Activated naive CD8-positive, alpha-beta T cell treated with anti-CD3 and anti-CD28 coated beads for 36 hours (primary cell): ENCODE data around the gene HBD. TPM values are rescaled to one million over a fixed set of nuclear protein-coding genes. Genes with fewer than 3 reads are reported as not detected.

Experiments used
- DNase-seq: peaks from one replicate; pipeline ENCODE4 v3.0.0; 2021
- H3K27ac Mint-ChIP-seq: one replicate; pipeline ENCODE4 v1.8.0; 2022; ENCODE audit warnings: mild to moderate bottlenecking, moderate library complexity, mixed read lengths
- H3K27me3 Mint-ChIP-seq: one replicate; pipeline ENCODE4 v1.8.0; 2022; ENCODE audit warnings: mild to moderate bottlenecking, mixed read lengths
- H3K36me3 Mint-ChIP-seq: one replicate; pipeline ENCODE4 v1.8.0; 2021; ENCODE audit warnings: mild to moderate bottlenecking, mixed read lengths
- H3K4me1 Mint-ChIP-seq: one replicate; pipeline ENCODE4 v1.8.0; 2021; ENCODE audit warnings: mixed read lengths
- H3K4me3 Mint-ChIP-seq: one replicate; pipeline ENCODE4 v1.8.0; 2022; ENCODE audit warnings: mild to moderate bottlenecking, moderate library complexity, mixed read lengths
- H3K9me3 Mint-ChIP-seq: one replicate; pipeline ENCODE4 v1.8.0; 2022; ENCODE audit warnings: mixed read lengths
- total RNA-seq, 2 experiments: library from RNA; stranded (reverse); gene quantifications; one replicate each; pipeline ENCODE4 v1.2.3, GENCODE V29; 2021

HBD gene
- total RNA-seq, result not detected

DNA sequence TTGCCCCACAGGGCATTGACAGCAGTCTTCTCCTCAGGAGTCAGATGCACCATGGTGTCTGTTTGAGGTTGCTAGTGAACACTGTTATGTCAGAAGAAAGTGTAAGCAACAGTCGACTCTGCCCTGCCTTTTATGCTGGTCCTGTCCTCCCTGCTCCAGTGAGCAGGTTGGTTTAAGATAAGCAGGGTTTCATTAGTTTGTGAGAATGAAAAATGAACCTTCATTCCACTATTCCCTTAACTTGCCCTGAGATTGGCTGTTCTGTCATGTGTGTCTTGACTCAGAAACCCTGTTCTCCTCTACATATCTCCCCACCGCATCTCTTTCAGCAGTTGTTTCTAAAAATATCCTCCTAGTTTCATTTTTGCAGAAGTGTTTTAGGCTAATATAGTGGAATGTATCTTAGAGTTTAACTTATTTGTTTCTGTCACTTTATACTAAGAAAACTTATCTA is at the start of gene HBD:
Gene HBD (minus strand): TSS at position 103 of the 454 bp plus-strand sequence. CDS start 50 bp downstream, at position 53.
- H3K9me3 Mint-ChIP-seq, result no peaks in the 10 kb centered on the region
- DNase-seq, result no peak
- peaks cover 18% of the 10 kb centered on the region for H3K27me3 Mint-ChIP-seq
- H3K27ac Mint-ChIP-seq, result no peak within 1 kb of the TSS
- H3K4me1 Mint-ChIP-seq, result no peaks in the 10 kb centered on the region
- no peaks in the 10 kb centered on the region for H3K36me3 Mint-ChIP-seq
- no peak within 1 kb of the TSS for H3K4me3 Mint-ChIP-seq

DNA sequence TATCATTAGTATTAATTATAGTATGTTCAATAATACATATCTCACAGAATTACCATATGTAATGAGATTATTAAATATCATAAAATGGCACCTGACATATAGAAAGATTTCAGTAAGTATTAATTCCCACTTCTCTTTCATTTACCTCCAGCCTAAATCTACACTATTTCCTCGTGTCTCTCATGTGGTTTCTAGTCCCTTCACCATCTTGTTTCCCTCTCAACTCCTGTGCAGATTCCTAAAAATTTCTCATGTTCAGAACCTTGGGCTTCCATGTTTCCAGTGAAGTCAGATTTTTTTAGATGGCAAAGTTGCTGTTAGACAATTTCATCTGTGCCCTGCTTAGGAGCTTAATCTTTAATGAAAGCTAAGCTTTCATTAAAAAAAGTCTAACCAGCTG is 49.6 kb upstream of the HBD start:
- H3K9me3 Mint-ChIP-seq, result no peaks in the 10 kb centered on the region
- H3K27me3 Mint-ChIP-seq, result no peaks in the 10 kb centered on the region
- H3K36me3 Mint-ChIP-seq, result no peaks in the 10 kb centered on the region
- H3K27ac Mint-ChIP-seq, result no peak overlapping the region
- no peaks in the 10 kb centered on the region for H3K4me1 Mint-ChIP-seq
- no peak for DNase-seq
- H3K4me3 Mint-ChIP-seq, result no peak overlapping the region

DNA sequence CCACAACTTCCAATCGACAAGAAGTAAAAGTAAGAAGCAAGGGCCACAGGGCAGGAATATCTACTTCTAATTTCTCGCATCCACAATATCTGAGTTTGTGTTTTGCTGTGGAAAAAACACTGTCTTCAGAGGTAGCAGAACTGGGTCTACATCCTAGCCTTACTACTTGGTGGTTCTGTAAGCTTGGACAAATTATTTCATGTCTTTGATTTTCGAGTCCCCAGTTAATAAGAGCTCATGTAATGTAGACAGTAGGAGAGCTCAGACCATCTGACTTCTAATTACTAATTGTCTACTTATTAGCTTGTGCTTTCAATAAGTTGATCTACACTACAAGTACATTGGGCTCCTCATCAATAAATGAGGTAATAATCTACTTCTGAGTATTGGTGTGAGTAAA is 48.8 kb upstream of the HBD start:
- Mint-ChIP-seq H3K4me1 (no peaks in the 10 kb centered on the region), H3K27ac (no peak overlapping the region), H3K27me3 (no peaks in the 10 kb centered on the region), H3K4me3 (no peak overlapping the region), H3K36me3 (no peaks in the 10 kb centered on the region), H3K9me3 (no peaks in the 10 kb centered on the region)
- DNase-seq, result no peak

DNA sequence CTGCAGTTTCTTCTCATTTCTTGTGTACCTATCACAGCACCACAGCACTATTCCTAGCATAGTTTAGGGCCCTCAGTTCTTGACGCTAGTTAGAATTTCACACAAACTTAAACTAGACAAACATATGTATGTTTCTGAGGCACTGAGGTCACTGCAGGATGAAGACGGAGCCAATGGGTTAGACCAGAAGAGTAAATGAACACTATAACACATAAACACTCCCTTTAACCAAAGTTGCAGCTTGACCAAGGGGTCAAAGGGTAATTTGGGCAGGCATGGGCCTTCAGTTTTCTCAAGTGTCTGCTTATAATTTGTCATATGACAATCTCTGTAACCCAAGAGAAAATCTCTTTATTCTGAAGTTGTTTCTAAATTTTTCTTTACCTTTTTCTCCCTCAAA is 48.3 kb upstream of the HBD start:
- H3K9me3 Mint-ChIP-seq, result no peaks in the 10 kb centered on the region
- H3K27me3 Mint-ChIP-seq, result no peaks in the 10 kb centered on the region
- no peak for DNase-seq
- H3K4me3 Mint-ChIP-seq, result no peak overlapping the region
- H3K4me1 Mint-ChIP-seq, result no peaks in the 10 kb centered on the region
- no peak overlapping the region for H3K27ac Mint-ChIP-seq
- H3K36me3 Mint-ChIP-seq, result no peaks in the 10 kb centered on the region

DNA sequence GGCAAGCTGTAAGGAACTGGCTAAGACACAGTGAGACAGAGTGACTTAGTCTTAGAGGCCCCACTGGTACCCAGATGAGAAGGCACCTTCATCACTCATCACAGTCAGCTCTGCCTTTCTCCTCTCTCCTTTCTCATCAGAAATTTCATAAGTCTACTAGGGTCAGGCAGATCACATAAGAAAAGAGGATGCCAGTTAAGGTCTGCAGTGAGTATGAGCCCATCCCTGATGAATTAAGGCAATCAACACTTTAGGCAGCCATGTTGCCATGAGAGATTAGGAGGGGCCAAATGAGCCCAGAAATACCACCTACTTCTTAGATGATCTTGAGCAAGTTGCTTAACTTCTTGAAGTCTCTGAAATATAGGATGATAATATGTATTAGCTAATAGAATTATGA is 47.3 kb upstream of the HBD start:
- Mint-ChIP-seq H3K9me3 (no peaks in the 10 kb centered on the region), H3K4me3 (no peak overlapping the region), H3K4me1 (no peaks in the 10 kb centered on the region), H3K36me3 (no peaks in the 10 kb centered on the region), H3K27me3 (no peaks in the 10 kb centered on the region), H3K27ac (no peak overlapping the region)
- no peak for DNase-seq

DNA sequence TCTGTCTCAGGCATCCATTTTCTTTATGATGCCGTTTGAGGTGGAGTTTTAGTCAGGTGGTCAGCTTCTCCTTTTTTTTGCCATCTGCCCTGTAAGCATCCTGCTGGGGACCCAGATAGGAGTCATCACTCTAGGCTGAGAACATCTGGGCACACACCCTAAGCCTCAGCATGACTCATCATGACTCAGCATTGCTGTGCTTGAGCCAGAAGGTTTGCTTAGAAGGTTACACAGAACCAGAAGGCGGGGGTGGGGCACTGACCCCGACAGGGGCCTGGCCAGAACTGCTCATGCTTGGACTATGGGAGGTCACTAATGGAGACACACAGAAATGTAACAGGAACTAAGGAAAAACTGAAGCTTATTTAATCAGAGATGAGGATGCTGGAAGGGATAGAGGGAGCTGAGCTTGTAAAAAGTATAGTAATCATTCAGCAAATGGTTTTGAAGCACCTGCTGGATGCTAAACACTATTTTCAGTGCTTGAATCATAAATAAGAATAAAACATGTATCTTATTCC is 46.4 kb upstream of the HBD start:
- Mint-ChIP-seq H3K36me3 (no peaks in the 10 kb centered on the region), H3K9me3 (no peaks in the 10 kb centered on the region), H3K27ac (no peak overlapping the region), H3K4me3 (no peak overlapping the region), H3K4me1 (no peaks in the 10 kb centered on the region), H3K27me3 (no peaks in the 10 kb centered on the region)
- no peak for DNase-seq

DNA sequence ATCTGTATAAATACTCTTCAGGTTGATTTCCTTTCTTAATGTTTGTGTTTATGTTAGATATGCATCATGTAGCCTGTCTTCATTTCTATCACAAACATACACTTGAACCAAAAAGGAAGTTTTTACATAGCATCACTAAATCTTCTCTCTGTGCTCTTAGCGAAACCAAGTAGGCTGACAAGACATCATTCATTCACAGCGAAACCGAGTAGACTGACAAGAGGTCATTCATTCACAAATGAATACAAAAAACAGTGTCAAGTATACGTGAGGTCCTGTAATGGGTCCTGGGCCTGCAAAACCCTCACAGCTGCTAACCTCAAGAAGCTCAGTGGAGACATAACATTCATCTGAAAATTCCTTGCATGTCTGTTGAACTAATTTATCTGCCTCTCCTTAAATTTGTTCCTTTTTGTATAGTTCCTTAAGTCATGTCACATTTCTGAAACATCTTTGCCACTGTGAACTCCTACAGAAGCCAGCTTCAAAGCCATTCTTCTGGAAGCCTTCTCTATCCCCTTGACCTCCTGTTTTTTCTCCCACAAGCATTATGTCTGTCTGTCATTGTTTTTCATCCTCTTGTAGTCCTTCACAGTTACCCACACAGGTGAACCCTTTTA is 45.3 kb upstream of the HBD start:
- H3K27me3 Mint-ChIP-seq, result no peaks in the 10 kb centered on the region
- H3K36me3 Mint-ChIP-seq, result no peaks in the 10 kb centered on the region
- no peaks in the 10 kb centered on the region for H3K9me3 Mint-ChIP-seq
- no peak for DNase-seq
- no peak overlapping the region for H3K27ac Mint-ChIP-seq
- H3K4me3 Mint-ChIP-seq, result no peak overlapping the region
- H3K4me1 Mint-ChIP-seq, result no peaks in the 10 kb centered on the region

DNA sequence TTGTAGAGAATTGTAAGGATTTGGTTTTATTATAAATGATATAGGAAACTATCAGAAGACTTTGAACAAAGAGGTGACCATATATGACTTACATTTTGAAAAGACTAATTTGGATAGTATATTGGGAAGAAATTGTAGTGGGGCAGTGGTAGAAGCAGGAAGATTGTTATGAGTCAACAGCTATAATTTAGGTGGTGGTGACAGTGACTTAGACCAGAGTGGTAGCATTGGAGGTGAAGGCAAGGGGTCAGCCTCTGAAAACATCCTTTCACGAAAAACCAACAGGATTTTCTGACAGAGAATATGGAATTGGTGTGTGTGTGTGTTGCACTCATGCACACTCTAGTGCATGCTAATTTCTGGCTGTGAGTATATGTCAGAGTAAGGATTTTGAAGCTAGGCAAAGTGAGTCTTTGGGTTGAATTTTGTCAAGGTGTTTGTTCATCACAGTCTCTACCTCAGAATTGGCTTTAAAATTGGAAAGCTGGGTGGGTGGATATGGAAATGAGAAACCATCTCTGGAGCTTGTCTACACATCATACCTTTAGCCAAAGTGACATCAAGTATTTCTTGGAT is 43.6 kb upstream of the HBD start:
- no peak for DNase-seq
- H3K27me3 Mint-ChIP-seq, result no peaks in the 10 kb centered on the region
- H3K27ac Mint-ChIP-seq, result no peak overlapping the region
- no peaks in the 10 kb centered on the region for H3K9me3 Mint-ChIP-seq
- no peaks in the 10 kb centered on the region for H3K36me3 Mint-ChIP-seq
- H3K4me3 Mint-ChIP-seq, result no peak overlapping the region
- H3K4me1 Mint-ChIP-seq, result no peaks in the 10 kb centered on the region

DNA sequence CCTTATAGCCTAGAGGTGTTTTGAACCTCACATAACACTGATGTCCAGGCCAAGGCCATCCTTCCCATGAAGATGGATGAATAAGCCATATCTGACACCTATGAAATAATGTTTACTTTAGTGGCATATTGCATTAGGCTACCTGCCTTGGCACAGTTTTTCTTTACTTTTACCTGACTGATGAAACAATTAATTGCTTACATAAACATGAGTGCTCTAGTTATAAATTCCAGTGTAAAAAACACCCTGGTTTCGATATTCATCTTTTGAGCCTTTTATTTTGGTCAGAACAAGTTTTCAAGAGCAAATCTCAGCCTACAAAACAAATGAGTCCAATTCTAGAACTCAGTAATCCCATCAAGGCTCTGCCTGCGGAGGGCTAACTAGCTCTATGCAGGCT is 42.4 kb upstream of the HBD start:
- Mint-ChIP-seq H3K36me3 (no peaks in the 10 kb centered on the region), H3K9me3 (no peaks in the 10 kb centered on the region), H3K4me3 (no peak overlapping the region), H3K4me1 (no peaks in the 10 kb centered on the region), H3K27ac (no peak overlapping the region), H3K27me3 (peaks cover under 1% of the 10 kb centered on the region)
- DNase-seq, result no peak

DNA sequence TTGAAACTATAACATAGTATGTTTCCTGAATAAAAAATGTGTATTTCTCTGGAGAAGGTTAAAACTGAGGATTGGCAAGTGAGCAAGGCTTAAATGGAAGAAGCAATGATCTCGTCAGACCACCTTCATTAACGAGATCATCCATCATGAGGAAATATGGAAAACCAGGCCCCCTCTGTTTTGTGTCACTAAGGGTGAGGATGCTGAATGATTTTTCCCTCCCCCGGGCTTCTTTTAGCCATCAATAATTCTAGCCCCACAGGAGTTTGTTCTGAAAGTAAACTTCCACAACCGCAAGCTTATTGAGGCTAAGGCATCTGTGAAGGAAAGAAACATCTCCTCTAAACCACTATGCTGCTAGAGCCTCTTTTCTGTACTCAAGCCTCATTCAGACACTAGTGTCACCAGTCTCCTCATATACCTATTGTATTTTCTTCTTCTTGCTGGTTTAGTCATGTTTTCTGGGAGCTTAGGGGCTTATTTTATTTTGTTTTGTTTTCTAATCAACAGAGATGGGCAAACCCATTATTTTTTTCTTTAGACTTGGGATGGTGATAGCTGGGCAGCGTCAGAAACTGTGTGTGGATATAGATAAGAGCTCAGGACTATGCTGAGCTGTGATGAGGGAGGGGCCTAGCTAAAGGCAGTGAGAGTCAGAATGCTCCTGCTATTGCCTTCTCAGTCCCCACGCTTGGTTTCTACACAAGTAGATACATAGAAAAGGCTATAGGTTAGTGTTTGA is 41.3 kb upstream of the HBD start:
- Mint-ChIP-seq H3K36me3 (no peaks in the 10 kb centered on the region), H3K27ac (no peak overlapping the region), H3K27me3 (peaks cover 5% of the 10 kb centered on the region), H3K4me3 (no peak overlapping the region), H3K4me1 (no peaks in the 10 kb centered on the region), H3K9me3 (no peaks in the 10 kb centered on the region)
- no peak for DNase-seq

DNA sequence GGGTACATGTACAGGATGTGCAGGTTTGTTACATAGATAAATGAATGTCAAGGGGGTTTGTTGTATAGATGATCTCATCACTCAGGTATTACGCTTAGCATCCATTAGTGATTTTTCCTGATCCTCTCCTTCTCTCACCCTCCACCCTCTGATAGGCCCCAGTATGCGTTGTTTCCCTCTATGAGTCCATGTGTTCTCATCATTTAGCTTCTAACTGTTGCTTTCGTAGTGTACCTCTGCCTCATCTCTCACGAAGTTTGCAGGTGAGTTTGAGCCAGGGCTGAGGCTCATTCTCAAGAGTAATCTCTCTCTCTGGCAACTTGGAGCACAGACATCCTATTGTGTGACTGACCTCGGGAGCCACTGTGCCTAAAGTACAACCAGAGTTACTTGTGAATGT is 40.1 kb upstream of the HBD start:
- Mint-ChIP-seq H3K27me3 (peaks cover 5% of the 10 kb centered on the region), H3K27ac (no peak overlapping the region), H3K9me3 (no peaks in the 10 kb centered on the region), H3K4me1 (no peaks in the 10 kb centered on the region), H3K36me3 (no peaks in the 10 kb centered on the region), H3K4me3 (no peak overlapping the region)
- no peak for DNase-seq

DNA sequence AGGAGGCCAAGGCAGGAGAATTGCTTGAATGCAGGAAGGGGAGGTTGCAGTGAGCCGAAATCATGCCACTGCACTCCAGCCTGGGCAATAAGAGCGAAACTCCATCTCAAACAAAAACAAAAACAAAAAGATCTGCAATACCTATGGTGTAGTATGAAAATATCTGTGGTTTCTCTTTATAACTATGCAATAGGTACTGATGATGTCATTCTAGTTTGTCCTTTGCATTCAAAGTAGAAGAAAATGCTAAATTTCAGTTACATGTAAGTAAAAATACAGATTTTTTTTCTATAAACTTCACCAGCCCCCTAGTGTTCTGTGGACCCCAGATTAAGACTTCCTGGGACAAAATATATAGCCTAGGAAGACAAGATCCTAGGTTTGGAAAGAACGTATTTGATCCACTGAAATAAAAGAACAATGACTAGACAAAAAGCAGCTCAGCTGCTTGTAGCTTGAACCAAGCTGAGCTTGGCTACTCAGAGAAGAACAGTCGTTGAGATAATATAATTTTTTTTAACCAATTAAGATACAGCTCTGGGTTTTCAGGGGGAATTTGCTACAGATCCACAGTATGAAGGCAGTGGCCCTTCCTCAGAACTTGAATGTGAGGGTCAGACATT is 38.2 kb upstream of the HBD start:
- no peak overlapping the region for H3K4me3 Mint-ChIP-seq
- H3K27me3 Mint-ChIP-seq, result peaks cover 5% of the 10 kb centered on the region
- no peaks in the 10 kb centered on the region for H3K36me3 Mint-ChIP-seq
- no peaks in the 10 kb centered on the region for H3K9me3 Mint-ChIP-seq
- no peak overlapping the region for H3K27ac Mint-ChIP-seq
- no peaks in the 10 kb centered on the region for H3K4me1 Mint-ChIP-seq
- DNase-seq, result no peak

DNA sequence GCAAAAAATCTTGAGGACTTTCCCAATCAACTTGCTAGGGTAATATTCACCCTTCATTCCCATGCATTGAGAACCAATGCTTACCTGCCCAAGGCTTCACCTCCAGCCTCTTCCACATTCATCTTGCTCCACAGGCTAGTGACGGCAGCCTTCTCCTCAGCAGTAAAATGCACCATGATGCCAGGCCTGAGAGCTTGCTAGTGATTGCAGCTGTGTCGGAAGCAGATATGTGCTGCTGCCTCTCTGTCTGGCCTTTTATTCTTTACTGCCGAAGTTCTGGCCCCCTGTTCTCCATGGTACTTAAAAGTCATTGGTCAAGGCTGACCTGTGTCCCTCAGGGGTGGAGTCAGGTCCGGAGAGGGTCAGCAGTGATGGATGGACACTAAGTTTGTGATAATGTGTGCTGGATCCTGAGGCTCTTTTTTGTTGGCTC is 35.4 kb upstream of the HBD start, which contains the start of gene HBE1:
Gene HBE1 (minus strand): TSS at position 231 of the 433 bp plus-strand sequence. CDS start 55 bp downstream, at position 176.
- Mint-ChIP-seq H3K36me3 (no peaks in the 10 kb centered on the region), H3K9me3 (no peaks in the 10 kb centered on the region), H3K27me3 (peaks cover 5% of the 10 kb centered on the region), H3K4me3 (no peak within 1 kb of the TSS), H3K4me1 (no peaks in the 10 kb centered on the region), H3K27ac (no peak within 1 kb of the TSS)
- no peak for DNase-seq

DNA sequence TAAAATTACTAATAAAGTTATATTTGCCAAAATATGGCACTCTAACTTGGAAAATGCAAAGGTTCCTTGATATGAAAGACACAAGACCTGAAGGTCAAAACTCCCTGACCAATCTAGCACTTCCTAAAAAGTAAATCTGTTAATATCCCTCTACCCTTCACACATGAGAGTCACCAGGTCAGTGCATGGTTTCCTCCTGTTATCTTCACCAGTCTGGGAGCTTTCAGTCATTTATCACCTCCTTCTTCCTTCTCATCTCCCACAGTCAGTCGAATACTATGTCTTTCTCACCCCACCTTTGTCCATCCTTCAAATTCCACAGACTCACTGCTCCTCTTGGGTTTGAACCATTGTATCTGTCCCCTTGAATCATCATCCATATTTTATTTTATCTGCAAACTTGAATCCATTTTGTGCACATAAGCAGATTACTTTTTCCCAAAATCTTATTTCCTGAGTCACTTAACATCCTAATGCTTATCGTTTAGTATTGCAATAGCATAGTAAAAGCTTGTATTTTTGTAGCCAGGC is 32.8 kb upstream of the HBD start:
- H3K36me3 Mint-ChIP-seq, result no peaks in the 10 kb centered on the region
- no peak overlapping the region for H3K27ac Mint-ChIP-seq
- DNase-seq, result no peak
- peaks cover 2% of the 10 kb centered on the region for H3K9me3 Mint-ChIP-seq
- peaks cover 9% of the 10 kb centered on the region for H3K27me3 Mint-ChIP-seq
- H3K4me3 Mint-ChIP-seq, result no peak overlapping the region
- no peaks in the 10 kb centered on the region for H3K4me1 Mint-ChIP-seq

DNA sequence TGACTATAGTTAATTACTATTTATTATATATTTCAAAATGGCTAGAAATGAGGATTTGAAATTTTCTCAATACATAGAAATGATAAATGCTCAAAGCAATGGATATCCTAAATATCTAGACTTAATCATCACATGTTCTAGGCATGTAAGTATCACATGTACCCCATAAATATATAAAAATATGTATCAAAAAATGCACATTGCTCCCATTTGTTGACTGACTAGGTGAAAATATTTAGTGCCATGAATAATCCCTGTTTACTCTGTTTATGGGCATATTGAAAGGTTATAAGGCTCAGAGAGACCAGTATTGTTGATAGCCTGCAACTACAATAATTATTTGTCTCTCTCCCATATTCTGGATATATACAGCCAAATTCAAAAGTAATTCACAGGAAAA is 32.3 kb upstream of the HBD start:
- no peaks in the 10 kb centered on the region for H3K4me1 Mint-ChIP-seq
- H3K9me3 Mint-ChIP-seq, result peaks cover 2% of the 10 kb centered on the region
- no peaks in the 10 kb centered on the region for H3K36me3 Mint-ChIP-seq
- H3K27ac Mint-ChIP-seq, result no peak overlapping the region
- H3K4me3 Mint-ChIP-seq, result no peak overlapping the region
- peaks cover 8% of the 10 kb centered on the region for H3K27me3 Mint-ChIP-seq
- DNase-seq, result no peak
